ENCODE results near the gene BICD2.
"Not testable (repeated sequence)": the region's sequence is repeated elsewhere in the genome, so short reads cannot be mapped to it uniquely, and the experiment has no call there.

The BICD2 gene

DNA sequence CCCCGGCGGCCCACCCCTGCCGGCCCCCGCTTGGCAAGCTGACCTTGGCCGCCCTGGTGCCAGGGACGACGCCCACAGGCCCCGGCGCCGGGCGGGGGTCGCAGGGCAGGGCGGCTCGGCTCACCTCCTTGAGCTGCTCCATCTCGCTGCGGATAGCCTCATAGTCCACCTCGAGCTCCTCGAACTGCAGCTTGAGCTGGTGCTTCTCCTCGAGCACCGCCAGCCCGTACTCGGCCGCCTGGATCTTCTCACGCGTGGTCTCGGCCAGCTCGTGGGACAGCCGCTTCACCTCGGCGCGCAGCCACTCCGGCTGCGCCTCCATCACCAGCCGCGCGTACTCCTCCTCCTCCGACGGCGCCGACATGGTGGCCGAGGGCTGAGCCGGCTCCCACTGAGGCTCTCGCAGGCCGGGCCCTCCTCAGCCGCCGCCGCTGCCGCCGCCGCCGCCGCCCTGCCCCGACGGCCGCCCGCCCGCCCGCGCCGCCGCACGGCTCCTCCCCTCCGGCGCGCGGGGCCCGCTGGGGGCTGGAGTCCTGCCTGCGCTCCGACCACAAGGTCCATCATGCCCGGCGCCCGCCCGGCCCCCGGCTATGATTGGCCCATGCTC lies at the start of gene BICD2:
Gene BICD2, minus strand, starts transcription at position 453 of the 607 bp plus-strand sequence. Its CDS starts 89 bp downstream, at position 364.
- DNase-seq = peak in 1 of 2 donors; percentile 91

DNA sequence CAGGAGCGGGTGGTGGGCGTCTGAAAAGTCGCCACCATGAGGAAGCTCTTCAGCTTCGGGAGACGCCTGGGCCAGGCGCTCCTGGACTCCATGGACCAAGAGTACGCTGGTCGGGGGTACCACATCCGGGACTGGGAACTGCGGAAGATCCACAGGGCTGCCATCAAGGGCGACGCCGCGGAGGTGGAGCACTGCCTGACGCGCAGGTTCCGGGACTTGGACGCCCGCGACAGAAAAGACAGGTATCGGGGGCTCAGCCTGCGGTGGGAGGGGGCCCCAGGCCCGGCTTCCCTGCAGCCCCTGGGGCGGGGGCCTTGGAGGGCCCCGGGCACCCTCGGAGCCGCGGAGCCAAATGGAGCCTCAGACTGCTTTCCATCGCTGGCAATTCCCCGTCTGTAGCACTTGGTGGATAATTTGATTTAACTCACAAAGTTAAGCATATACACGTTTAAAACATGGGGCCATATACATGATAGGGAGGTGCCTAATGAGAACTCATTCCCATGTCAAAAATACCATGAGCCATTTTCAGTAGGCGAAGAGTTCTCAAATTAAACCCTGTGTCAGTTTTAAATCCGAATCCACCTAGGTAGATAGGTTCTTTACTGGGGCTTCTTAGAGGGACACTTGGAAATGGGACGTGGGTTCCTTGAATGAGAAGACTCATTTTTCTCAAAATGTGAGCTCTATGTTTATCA lies 45.1 kb upstream of the BICD2 start:
- not testable (repeated sequence) for DNase-seq

DNA sequence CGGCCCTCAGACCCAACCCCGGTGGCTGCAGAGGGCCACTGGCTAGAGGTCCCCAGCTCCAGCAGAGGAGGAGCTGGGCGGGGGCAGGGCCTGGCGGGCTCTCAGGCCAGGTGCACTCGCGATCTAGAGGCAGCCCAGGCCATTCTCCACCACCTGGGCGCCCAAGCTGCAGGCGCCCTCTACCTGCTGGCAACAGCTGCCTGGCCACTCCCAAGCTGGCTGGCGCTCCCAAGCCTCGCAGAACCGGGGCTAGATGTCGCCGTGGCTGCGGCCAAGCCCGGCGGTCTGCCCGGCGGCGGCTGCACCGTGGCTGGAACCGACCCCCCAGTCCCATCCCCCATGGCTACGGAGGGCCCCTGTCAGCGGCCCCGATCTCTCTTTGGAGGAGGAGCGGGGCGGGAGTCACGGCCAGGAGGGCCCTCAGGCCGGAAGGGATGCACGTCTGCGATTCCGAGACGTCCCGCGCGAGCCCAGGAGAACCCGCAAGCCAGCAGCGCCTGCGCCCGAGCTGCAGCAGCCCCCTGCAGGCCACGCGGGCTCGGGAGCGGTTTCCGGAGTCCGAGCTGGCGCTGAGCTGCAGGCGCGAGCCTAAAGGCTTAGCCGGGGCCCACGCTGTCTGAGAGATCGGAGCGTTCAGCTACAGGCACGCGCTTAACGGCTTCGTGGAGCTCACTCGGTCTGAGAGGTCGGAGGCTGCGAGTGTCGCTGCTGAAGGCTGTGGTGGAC lies 44.3 kb upstream of the BICD2 start:
- peak; percentile 48 to 52 for DNase-seq

DNA sequence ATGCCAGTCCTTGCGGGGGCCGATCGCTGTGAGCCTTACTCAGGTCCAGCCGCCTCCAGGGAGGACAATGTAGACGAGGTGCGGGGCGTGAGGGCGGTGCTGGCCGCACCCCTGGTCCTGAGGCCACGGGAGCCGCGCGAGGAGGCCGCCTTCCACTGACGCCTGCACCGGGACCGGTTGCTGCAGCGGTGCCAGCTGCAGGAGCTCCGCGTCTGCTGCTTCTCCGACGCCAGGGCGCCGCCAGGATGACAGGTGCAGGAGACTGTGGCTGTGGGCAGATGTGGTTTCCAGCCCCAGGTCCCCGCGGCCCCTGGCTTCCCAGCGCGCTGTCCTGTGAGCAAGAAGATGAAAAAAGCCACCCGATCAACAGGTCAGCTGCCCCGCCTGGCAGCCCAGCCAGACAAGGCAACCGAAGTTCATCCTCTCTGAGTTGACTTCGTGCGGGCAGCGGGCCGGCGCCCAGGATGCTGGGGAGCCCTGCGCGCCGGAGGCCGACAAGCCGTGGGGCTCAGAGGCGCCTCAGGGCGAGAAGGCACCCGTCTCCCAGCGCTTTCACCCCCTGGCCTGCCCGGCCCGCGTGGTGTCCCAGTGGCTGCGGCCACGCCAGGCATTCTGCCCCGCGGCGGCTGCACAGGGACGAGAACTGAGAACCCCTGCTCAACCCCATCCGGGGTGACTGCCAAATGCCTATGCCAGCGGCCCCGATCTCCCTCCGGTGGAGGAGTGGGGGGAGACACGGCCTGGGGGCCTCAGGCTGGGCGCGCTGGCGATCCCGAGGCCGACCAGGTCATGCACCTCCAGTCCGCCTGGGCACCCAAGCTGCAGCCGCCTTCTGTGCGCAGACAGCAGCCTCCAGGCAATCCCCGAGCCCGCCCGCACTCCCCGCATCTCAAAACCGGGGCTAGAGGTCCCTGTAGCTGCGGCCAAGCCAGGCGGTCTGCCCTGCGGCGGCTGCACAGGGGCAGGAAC lies 43.4 kb upstream of the BICD2 start:
- peak in 1 of 2 donors; percentile 12 for DNase-seq

DNA sequence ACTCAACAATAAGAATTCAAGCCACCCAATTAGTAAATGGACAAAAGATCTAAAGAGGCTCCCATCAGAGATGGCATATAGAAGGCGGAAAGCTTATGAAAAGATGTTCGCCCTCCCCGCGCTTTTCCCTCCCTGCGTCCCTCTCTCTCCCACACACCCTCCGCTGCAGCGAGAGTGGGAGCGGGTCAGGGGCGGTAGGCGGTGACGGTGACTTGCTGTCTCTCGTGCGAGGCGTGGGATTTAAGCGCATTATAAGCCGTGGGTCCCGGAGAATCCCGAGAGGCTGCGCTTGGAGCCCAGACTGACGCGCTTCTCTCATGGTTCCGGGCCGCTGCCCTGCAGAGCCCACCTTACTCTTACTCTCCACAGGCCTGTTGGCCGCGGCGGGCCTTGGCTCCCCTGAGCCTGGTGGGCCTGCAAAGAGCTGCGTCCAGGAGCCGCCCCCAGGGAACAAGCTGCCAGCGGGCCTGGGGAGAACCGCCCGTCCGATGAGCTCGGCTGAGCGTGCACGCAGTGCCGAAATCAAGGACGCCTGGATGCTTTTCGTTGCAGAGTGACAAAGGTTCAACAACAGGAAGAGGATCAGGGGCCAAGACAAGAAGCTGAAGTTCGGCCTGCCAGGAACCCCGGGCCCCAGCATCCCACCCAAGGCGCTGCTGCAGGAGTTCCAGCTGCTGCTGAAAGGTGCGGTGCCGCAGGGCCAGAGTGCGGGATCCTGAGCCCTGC lies 42.6 kb upstream of the BICD2 start:
- no peak for DNase-seq

DNA sequence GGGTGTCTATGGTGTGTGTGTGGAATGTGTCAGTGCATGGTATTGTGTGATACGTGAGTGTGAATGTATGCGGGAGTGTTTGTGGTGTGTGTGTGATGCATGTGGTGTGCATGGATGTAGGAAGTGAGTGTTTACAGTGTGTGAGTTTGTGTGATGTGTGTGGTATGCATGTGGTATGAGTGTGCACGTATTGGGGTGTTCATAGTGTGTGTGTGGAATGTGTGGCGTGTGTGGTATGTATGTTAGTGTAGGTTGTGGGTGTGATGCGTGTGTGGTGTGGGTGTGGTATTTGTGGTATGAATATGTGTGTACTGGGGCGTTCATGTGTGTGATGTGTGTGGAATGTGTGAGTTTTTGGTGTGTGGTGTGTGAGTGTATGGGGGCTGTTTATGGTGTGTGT lies 40.1 kb upstream of the BICD2 start:
- no peak for DNase-seq

DNA sequence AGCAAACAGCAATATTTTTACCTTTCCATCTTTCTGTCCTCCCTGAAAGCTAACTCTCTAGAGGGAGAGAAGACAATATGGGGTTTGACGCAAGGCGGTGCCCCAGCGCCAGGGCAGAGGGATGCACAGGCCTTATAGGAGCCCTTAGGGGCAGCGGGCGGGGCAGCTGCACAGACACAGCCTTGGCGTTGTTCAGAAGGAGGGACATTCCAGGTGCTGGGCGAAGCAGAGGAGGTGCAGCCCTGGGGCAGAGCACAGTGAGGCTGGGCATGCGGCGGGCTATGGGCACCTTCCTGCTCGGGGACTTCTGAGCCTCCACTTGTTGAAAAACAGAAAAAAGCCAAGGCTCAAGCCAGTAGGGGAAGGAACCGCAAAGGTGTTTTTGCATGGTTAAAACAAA lies 33.7 kb upstream of the BICD2 start:
- no peak for DNase-seq

DNA sequence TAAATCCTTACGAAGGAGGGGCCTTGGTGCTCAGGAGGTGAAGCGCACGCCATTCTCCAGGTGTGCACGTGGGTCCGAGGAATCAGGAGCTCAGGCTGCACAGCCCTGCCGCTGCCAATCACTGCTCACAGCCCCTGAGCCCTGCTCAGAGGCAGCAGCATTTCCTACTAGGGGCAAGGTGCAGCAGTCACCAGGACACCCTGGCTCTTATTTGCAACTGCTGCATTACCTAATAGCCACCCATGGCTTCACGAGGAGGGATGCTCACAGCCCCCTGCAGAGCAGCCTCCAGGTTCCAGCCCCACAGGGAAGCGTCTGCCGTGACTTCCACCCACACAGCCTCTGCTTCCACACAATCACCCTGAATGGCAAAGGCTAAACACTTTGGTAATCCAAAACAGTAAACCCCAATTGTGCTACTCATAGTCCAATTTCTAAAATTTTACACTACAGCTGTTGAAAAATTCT lies 31.7 kb upstream of the BICD2 start:
- not testable (repeated sequence) for DNase-seq

DNA sequence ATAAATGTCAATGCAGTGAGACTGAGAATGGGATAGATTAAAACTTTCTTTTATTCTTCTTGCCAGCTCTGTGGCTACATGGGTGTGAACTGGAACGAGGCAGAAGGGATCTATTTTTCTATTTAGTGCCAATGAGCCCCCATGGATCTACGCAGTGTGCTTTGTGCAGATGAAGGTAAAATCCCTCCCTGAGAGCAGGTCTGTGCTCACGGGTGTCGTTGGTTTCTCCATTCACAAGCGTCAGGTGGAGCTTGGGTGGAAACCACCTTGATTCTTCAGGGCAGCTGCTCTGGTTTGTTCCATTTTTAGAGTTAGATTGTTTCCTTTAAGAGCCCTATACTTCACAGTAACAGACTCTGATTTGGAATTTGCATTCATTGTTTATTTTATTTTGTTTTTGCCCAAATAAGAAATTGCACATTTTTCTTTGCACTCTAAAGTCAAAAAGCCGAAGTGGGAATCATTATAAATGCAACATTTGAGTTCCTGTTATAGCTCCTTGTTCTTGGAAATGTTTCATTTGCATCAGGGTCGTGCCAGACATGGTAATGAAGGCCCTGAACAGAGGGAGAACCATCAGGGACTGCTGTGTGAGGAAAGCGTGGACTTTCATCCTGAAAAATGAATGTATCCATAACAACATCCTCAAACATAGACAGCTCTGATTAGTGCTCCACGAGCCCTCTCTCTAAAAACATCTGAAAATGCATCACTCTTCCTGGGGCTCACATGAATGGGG lies 31.1 kb upstream of the BICD2 start:
- DNase-seq = no peak

DNA sequence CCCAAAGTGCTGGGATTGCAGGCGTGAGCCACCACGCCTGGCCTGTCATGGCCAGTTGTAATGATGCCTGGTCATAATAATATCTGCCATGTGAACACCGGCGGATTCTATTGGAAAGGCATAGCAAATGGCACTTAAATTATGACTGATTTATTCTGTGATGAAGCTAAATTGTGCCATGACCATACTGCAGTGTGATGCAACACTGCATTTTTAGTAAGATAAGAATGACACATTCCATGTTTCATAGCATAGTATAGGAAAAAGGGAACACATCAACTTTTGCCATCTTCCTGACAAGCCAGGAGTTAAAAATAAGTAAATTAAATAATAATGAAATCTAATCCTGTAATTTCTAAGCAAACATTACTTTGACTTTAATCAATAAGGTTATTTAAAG lies 30.4 kb upstream of the BICD2 start:
- DNase-seq = no peak

DNA sequence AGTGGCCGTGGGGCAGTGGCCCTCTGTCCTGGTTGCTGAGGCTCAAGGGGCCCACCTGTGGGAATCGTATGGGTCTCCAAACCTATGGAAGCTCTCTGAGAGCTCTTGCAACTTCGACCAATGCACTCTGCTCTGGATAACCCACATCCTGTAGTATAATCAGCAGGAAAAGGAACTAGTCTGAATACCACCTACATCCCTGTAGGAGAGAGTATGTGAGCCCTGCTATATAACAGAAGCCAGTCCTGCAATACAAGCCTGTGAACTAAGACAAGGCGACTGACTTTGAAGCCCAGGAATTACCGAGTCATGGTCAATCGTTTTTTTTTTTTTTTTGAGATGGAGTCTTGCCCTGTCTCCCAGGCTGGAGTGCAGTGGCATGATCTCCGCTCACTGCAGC lies 29.8 kb upstream of the BICD2 start:
- DNase-seq = no peak

DNA sequence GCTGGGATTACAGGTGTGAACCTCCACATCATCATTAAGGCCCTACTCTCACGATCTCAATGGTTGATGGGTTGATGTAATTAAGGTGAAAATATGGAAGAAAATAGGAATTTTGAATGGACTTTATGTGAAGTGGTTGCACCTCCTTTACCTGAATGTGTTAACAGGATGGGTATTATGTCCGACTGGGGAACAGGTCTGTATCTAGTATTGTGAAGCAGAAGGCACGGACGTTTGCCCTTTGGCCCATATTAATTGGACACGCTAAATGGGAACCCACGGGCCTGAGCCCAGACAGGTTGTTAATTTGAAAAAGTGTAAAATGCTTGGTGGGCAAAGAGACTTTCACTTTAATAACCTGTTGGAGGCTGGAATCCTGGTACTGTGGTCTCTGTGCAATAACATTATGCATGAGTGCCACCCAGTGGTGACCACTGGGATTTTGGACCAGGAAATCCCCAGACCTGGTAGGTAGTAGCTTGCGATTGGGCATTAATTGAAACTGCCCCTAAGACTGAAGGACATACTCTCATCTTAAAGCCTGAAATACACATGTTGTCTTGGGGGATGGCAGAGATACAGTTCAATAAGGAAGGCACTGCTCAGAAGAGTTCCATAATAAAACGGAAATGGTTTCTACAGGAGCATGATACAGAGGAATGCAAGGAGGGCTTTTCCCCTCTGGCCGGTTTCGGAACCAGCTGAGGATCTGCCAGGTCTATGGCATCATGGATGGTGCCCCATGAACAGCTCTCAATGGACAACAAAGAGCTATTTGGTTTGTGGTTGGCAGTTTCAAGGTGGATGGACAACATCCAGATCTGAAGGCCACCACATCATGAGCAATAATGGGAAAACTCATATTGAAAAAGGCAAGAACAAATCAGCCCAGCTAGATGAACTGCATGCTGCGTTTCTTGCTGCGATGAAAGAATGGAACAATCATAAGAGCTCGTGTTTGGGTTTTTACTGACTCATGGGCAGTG lies 26.2 kb upstream of the BICD2 start:
- peak; percentile 69 to 70 for DNase-seq

DNA sequence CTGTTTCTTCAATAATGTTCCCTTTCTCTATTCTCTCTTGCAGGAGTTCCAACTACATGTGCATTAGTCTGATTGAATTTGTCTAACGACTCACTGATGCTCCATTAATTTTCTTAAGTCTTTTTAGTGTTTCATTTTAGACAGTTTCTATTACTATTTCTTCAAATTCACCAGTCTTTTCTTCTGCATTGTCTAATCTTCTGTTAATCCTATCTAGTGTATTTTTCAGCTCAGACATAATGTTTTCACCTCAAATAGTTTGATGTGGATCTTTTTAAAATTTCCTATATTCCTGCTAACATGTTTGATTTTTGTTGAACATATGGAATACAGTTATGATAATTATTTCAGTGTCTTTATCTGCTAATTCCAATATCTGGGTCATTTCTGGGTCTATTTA lies 21.7 kb upstream of the BICD2 start:
- DNase-seq = no peak

DNA sequence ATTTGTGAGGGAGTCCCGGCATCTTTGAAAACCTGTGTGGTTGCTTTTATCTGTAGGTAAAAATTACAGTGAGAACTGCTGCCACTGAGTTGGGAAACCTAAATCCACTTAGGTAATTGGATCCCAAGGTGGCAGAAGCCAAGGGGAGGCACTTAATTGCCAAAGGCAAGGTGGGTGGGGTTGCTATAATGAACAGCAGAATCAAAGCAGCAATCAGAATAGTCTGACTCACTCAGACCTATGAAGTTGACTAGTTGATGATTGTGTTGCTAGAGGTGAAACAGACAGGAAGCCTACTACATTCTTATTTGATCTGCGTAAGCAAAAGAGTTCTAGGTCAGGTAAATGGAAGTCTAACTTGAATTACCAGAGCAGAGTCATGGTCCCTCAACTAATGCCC lies 17.3 kb upstream of the BICD2 start:
- no peak for DNase-seq

DNA sequence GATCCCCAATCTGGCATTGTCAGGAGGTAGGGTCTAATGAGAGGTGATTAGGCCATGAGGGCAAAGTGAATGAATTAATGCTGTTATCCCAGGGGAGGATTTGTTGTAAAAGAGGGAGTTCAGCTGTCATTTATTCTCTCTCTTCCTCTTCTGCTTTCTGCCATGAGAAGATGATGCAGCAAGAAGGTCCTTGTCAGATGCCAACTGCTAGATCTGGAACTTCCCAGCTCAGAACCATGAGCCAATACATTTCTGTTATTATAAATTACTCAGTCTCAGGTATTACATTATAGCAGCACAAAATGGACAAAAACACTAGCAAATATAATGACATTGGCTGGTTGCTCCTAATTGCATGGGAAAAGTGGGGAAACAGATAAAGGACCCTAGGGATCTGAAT lies 15.6 kb upstream of the BICD2 start:
- no peak for DNase-seq

DNA sequence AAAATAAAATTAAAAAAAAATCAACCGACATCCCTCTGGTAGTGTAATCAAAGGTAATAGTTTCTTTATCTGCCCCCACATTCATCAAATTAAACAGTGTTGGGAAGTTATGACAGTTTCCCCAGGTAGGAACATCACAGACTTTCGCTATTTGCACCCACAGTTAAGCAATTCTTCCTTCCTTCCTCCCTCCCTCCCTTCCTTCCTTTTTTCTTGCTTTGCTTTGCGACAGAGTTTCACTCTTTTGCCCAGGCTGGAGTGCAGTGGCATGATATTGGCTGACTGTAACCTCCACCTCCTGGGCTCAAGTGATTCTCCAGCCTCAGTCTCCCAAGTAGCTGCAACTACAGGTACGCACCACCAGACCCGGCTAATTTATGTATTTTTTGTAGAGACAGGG lies 10.8 kb upstream of the BICD2 start:
- DNase-seq = no peak

DNA sequence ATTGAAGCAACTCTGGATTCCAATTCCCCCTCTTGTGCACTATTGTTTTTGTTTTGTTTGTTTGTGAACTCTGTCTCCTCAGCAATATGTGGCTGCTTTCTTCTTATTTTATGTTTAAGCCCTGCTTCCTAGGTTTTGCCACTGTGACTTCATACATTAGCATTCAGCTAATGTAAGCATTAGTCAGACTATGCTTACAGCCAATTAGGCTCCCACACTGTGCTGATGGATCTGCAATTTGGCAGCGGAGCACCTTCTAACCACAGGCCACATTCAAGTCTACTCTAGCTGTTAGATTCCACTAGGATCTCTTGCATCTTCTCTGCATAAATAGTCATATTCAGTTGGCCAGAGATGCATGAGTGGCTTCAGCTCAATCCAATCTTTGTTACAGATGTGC lies 9.6 kb upstream of the BICD2 start:
- DNase-seq = no peak

DNA sequence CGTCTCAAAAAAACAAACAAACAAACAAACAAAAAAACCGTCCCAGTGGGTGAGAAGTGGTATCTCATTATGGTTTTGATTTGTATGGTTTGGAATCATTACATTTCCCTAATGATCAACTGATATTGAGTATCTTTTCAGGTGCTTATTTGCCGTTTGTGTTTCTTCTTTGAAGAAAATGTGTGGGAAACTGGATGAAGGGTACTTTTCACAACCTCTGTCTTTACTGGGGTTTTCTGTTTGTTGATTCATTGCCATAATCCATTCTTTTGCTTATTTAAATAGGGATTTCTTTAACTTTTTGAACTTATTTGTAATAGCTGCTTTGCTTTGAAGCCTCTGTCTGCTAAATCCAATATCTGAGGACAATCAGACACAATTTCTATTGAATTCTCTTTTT lies 9.2 kb upstream of the BICD2 start:
- DNase-seq = no peak

DNA sequence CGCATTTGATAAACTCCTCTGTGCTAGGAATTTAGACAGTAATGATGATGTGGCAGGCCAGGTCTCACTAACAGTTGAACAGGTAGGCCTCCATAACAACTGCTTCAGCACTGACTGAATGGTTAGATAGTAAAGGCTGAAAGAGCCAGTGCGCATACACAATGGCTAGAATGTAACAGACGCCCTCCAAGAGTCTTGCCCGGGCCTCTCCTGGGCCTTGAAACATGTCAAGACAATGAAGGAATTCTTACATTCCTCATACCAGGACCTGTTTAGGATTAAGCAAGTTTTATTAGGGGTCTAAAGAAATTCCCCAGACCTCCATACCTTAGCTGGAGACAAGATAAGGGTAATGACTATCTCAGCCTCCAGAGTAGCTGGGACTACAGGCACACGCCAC lies 6.7 kb upstream of the BICD2 start:
- no peak for DNase-seq

DNA sequence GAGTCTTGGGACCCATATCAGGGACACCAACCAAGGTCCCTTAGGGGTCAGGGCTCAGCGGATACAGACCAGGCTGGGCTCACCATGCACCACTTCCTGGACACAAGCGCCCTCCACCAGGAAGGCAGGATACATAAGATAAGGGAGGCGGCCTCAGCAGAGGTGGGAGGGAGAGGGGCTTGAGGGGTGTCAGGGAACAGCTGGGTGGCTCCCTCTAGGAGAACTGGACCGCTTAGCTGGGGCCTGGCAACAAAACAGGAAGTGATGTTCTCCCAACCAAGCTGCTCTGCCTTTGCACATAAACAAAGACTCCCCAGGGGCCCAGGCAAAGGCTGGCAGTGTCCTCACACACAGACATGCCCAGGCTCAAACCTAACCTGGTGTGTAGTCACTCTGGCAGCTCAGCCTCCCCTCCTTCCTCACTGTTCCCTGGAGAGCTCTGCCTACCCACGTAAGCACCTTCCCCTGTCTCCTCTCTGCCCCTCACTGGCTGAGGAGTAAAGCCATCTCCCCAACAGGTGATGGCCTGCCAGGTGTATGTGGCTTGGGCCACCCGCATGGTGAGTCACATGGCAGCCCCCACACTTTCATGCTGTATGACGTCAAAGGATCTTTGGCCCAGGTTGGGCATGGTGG lies 5.8 kb upstream of the BICD2 start:
- no peak for DNase-seq
